H9 (cell line): Measurements from ENCODE around the gene ZNRF1. TPM values are rescaled to one million over a fixed set of nuclear protein-coding genes. Genes with fewer than 3 reads are reported as not detected.

Experiments used
- DNase-seq: peaks from one replicate; pipeline ENCODE4 v3.0.0-alpha.2; 2017
- H2AFZ ChIP-seq: one replicate; pipeline ENCODE4 v1.6.1; 2013; ENCODE audit warnings: mild to moderate bottlenecking, low read length, control low read depth, moderate library complexity
- H2AK5ac ChIP-seq: 2 replicates; pipeline ENCODE4 v1.6.1; 2013; ENCODE audit warnings: low read length, control low read depth, mixed read lengths; ENCODE audit not compliant: insufficient read length
- H2BK120ac ChIP-seq: one replicate; pipeline ENCODE4 v1.6.1; 2013; ENCODE audit warnings: low read depth, mild to moderate bottlenecking, low read length, control low read depth, inconsistent platforms; ENCODE audit not compliant: poor library complexity, severe bottlenecking
- H2BK12ac ChIP-seq: 2 replicates; pipeline ENCODE4 v1.6.1; 2013; ENCODE audit warnings: low read length, control low read depth, mixed read lengths, low read depth; ENCODE audit not compliant: insufficient read length
- H2BK15ac ChIP-seq: 2 replicates; pipeline ENCODE4 v1.6.1; 2013; ENCODE audit warnings: low read depth, low read length, control low read depth
- H2BK20ac ChIP-seq: one replicate; pipeline ENCODE4 v1.6.1; 2013; ENCODE audit warnings: low read depth, mild to moderate bottlenecking, low read length, control low read depth, inconsistent platforms; ENCODE audit not compliant: poor library complexity, severe bottlenecking
- H2BK5ac ChIP-seq: 2 replicates; pipeline ENCODE4 v1.6.1; 2013; ENCODE audit warnings: low read length, control low read depth, mixed read lengths; ENCODE audit not compliant: insufficient read length
- H3K14ac ChIP-seq: 2 replicates; pipeline ENCODE4 v1.6.1; 2013; ENCODE audit warnings: low read length, control low read depth; ENCODE audit not compliant: insufficient read depth
- H3K18ac ChIP-seq: 2 replicates; pipeline ENCODE4 v1.6.1; 2013; ENCODE audit warnings: low read depth, mild to moderate bottlenecking, mixed read lengths, low read length, control low read depth; ENCODE audit not compliant: insufficient read length
- H3K23ac ChIP-seq: 2 replicates; pipeline ENCODE4 v1.6.1; 2013; ENCODE audit warnings: low read length, control low read depth, mixed read lengths, low read depth; ENCODE audit not compliant: insufficient read length
- H3K23me2 ChIP-seq: 2 replicates; pipeline ENCODE4 v1.6.1; 2013; ENCODE audit warnings: low read depth, mild to moderate bottlenecking, mixed read lengths, low read length, control low read depth; ENCODE audit not compliant: insufficient read length, poor library complexity, severe bottlenecking
- H3K27ac ChIP-seq: 2 replicates; pipeline ENCODE4 v1.5.1; 2013; ENCODE audit warnings: low read length, control low read depth, mixed read lengths, low read depth; ENCODE audit not compliant: insufficient read length
- H3K27me3 ChIP-seq: 2 replicates; pipeline ENCODE4 v1.6.1; 2013; ENCODE audit warnings: low read length, control low read depth, inconsistent platforms; ENCODE audit not compliant: insufficient read depth
- H3K4ac ChIP-seq: 2 replicates; pipeline ENCODE4 v1.6.1; 2013; ENCODE audit warnings: low read depth, mild to moderate bottlenecking, control low read depth, inconsistent platforms, low read length, moderate library complexity
- H3K4me1 ChIP-seq: 2 replicates; pipeline ENCODE4 v1.6.1; 2013; ENCODE audit warnings: low read length, control low read depth, inconsistent platforms; ENCODE audit not compliant: insufficient read depth
- H3K4me2 ChIP-seq: 2 replicates; pipeline ENCODE4 v1.6.1; 2013; ENCODE audit warnings: low read length, control low read depth, mixed read lengths; ENCODE audit not compliant: insufficient read length, insufficient read depth
- H3K56ac ChIP-seq: 2 replicates; pipeline ENCODE4 v1.6.1; 2013; ENCODE audit warnings: low read depth, mild to moderate bottlenecking, mixed read lengths, low read length, control low read depth; ENCODE audit not compliant: insufficient read length
- H3K79me1 ChIP-seq: 2 replicates; pipeline ENCODE4 v1.6.1; 2013; ENCODE audit warnings: low read depth, mild to moderate bottlenecking, moderate library complexity, low read length, control low read depth, inconsistent platforms; ENCODE audit not compliant: insufficient read depth, poor library complexity, severe bottlenecking
- H3K79me2 ChIP-seq: 2 replicates; pipeline ENCODE4 v1.6.1; 2013; ENCODE audit warnings: low read length, control low read depth, inconsistent platforms; ENCODE audit not compliant: insufficient read depth
- H3K9ac ChIP-seq: 2 replicates; pipeline ENCODE4 v1.6.1; 2013; ENCODE audit warnings: low read length, control low read depth, mixed read lengths; ENCODE audit not compliant: insufficient read length; ENCODE audit errors: extremely low read depth
- H3K9me3 ChIP-seq: one replicate; pipeline ENCODE4 v1.6.1; 2013; ENCODE audit warnings: low read depth, low read length, inconsistent platforms; ENCODE audit not compliant: control insufficient read depth
- H3T11ph ChIP-seq: one replicate; pipeline ENCODE4 v1.6.1; 2013; ENCODE audit warnings: mild to moderate bottlenecking, low read length, control low read depth, inconsistent platforms
- H4K20me1 ChIP-seq: one replicate; pipeline ENCODE4 v1.6.1; 2013; ENCODE audit not compliant: control insufficient read depth, insufficient read length, insufficient read depth
- H4K5ac ChIP-seq: 2 replicates; pipeline ENCODE4 v1.6.1; 2013; ENCODE audit warnings: low read depth, mild to moderate bottlenecking, mixed read lengths, low read length, control low read depth; ENCODE audit not compliant: insufficient read length
- H4K8ac ChIP-seq: replicated peaks from 2 replicates; pipeline ENCODE4 v1.6.1; 2013; ENCODE audit warnings: low read length, control low read depth, mixed read lengths, low read depth; ENCODE audit not compliant: insufficient read length
- H4K91ac ChIP-seq: 2 replicates; pipeline ENCODE4 v1.6.1; 2013; ENCODE audit warnings: low read depth, mild to moderate bottlenecking, moderate library complexity, mixed read lengths, low read length, control low read depth; ENCODE audit not compliant: insufficient read length
- H3K27ac Mint-ChIP-seq, 3 experiments: 2 replicates in 2 of 3; 3 replicates in 1 of 3; pipeline ENCODE4 v1.8.0; 2020 to 2021; ENCODE audit warnings: mixed read lengths in 3 of 3, mild to moderate bottlenecking in 1 of 3, moderate library complexity in 1 of 3
- H3K27me3 Mint-ChIP-seq: 2 replicates; pipeline ENCODE4 v1.8.0; 2021; ENCODE audit warnings: low read depth, mild to moderate bottlenecking, moderate library complexity, mixed read lengths
- H3K36me3 Mint-ChIP-seq, 3 experiments: 2 replicates in 2 of 3; 3 replicates in 1 of 3; pipeline ENCODE4 v1.8.0; 2020 to 2021; ENCODE audit warnings: low read depth in 3 of 3, mixed read lengths in 3 of 3; ENCODE audit not compliant: insufficient read depth in 1 of 3
- H3K4me1 Mint-ChIP-seq, 2 experiments: 2 replicates each; pipeline ENCODE4 v1.8.0; 2020; ENCODE audit warnings: mixed read lengths in 2 of 2
- H3K4me3 Mint-ChIP-seq, 2 experiments: 2 replicates in 1 of 2; 3 replicates in 1 of 2; pipeline ENCODE4 v1.8.0; 2020 to 2021; ENCODE audit warnings: mild to moderate bottlenecking in 2 of 2, mixed read lengths in 2 of 2, moderate library complexity in 1 of 2
- H3K9me3 Mint-ChIP-seq, 2 experiments: 2 replicates in 1 of 2; 3 replicates in 1 of 2; pipeline ENCODE4 v1.8.0; 2020; ENCODE audit warnings: mild to moderate bottlenecking in 2 of 2, mixed read lengths in 2 of 2, moderate library complexity in 1 of 2
- CTCF ChIP-seq: fragments of 200-600 bp; sonication (generic); conservative IDR thresholded peaks from 3 replicates; pipeline ENCODE4 v1.8.0; 2021; ENCODE audit warnings: antibody characterized with exemption, mild to moderate bottlenecking
- WGBS: extraction: QIAGEN DNeasy Blood & Tissue Kit; methylation state at CpG from one replicate; pipeline ENCODE4 v1.1.7; 2013; ENCODE audit warnings: missing lambda C conversion rate, low lambda C conversion rate, mixed read lengths; ENCODE audit not compliant: insufficient read length; ENCODE audit errors: extremely low coverage; 5-methylcytosine and 5-hydroxymethylcytosine counted together
- total RNA-seq: library from RNA; stranded (reverse); gene quantifications from 2 replicates; pipeline ENCODE4 v1.2.1, GENCODE V29; 2021

The ZNRF1 gene
- total RNA-seq, 1 experiment from 2014 or later = 49.6 TPM

GRCh38 chr16:75063549-75064088 is 64.8 kb downstream of the ZNRF1 start:
- Histone ChIP-seq H4K91ac (no peak overlapping the region), H3T11ph (no peak overlapping the region), H2AK5ac (no peak overlapping the region), H3K4me1 (no peaks in the 10 kb centered on the region; the same call in 1 of the 2 replicates), H2BK15ac (no peak overlapping the region), H2BK5ac (no peak overlapping the region), H3K9ac (no peak overlapping the region), H3K27ac (no peak overlapping the region), H3K79me1 (peaks cover 6% of the 10 kb centered on the region), H3K4ac (no peak overlapping the region), H3K23me2 (no peaks in the 10 kb centered on the region), H3K23ac (no peak overlapping the region), H3K56ac (no peak overlapping the region), H3K9me3 (no peaks in the 10 kb centered on the region), H2BK20ac (no peak overlapping the region), H3K18ac (no peak overlapping the region), H4K5ac (no peak overlapping the region), H3K14ac (no peak overlapping the region), H3K4me2 (no peak overlapping the region), H2BK12ac (no peak overlapping the region), H4K8ac (no peak overlapping the region), H3K27me3 (no peaks in the 10 kb centered on the region), H2BK120ac (no peak overlapping the region), H3K79me2 (peaks cover 10% of the 10 kb centered on the region; the same call in 1 of the 2 replicates), H2AFZ (no peak overlapping the region), H4K20me1 (no peaks in the 10 kb centered on the region)
- no CpG with 5 or more reads among the region's 8 CpGs for WGBS
- peaks cover 35 to 48% of the 10 kb centered on the region in 2 experiments for H3K4me1 Mint-ChIP-seq
- no peaks in the 10 kb centered on the region; the same call in 1 of the 2 replicates for H3K27me3 Mint-ChIP-seq
- H3K27ac Mint-ChIP-seq = peak overlapping the region in 2 of 3 experiments; percentile 46 to 75; a peak in 5 of 7 replicates
- TF ChIP-seq CTCF = no peak
- no peaks in the 10 kb centered on the region for H3K9me3 Mint-ChIP-seq
- DNase-seq = no peak
- H3K4me3 Mint-ChIP-seq = no peak overlapping the region
- peaks cover 0 to 4% (median 0%) of the 10 kb centered on the region in 3 experiments; a peak in 3 of 7 replicates for H3K36me3 Mint-ChIP-seq
